HG03196 (cell line): ENCODE data around the gene WFIKKN1.

ENCODE experiments used
- ATAC-seq: cut with Tn5 transposase; IDR thresholded peaks from one replicate; pipeline ENCODE4 v1.9.1; 2021; ENCODE audit not compliant: unreplicated experiment

WFIKKN1 gene

GRCh38 chr16:672371-672770, 41.6 kb downstream of the WFIKKN1 start:
- no peak for ATAC-seq

GRCh38 chr16:672851-673250, 42.1 kb downstream of the WFIKKN1 start:
- ATAC-seq = no peak

- ATAC-seq = no peak
Observed at GRCh38 chr16:673399-673991, 42.7 kb downstream of the WFIKKN1 start.

GRCh38 chr16:674214-674881, 43.6 kb downstream of the WFIKKN1 start:
- ATAC-seq = no peak

GRCh38 chr16:674968-675883, 44.4 kb downstream of the WFIKKN1 start, which contains the start of gene RHBDL1:
RHBDL1 (plus strand) TSS chr16:675671; CDS start chr16:675791, 120 bp downstream.
- no peak for ATAC-seq

- ATAC-seq = no peak
Observed at GRCh38 chr16:675884-676564, 45.2 kb downstream of the WFIKKN1 start.

- no peak for ATAC-seq
Observed at GRCh38 chr16:676565-676902, 45.7 kb downstream of the WFIKKN1 start.

- no peak for ATAC-seq
Observed at GRCh38 chr16:676913-677312, 46.1 kb downstream of the WFIKKN1 start.

- ATAC-seq = no peak
Observed at GRCh38 chr16:677316-678190, 46.8 kb downstream of the WFIKKN1 start.

- ATAC-seq = no peak
Observed at GRCh38 chr16:678209-678857, 47.5 kb downstream of the WFIKKN1 start.

- no peak for ATAC-seq
Observed at GRCh38 chr16:678858-679813, 48.4 kb downstream of the WFIKKN1 start.

- ATAC-seq = peak; percentile 28
Observed at GRCh38 chr16:679814-680624, 49.2 kb downstream of the WFIKKN1 start, which contains the start of gene STUB1. STUB1 (plus strand) TSS chr16:680410; CDS start chr16:680526, 116 bp downstream.

- no peak for ATAC-seq
Observed at GRCh38 chr16:680625-680945, 49.8 kb downstream of the WFIKKN1 start.

GRCh38 chr16:680967-681745, 50.4 kb downstream of the WFIKKN1 start:
- ATAC-seq = no peak

- ATAC-seq = no peak
Observed at GRCh38 chr16:681746-682427, 51.1 kb downstream of the WFIKKN1 start.
